ENCODE results near the gene CYBC1.

Gene CYBC1

DNA sequence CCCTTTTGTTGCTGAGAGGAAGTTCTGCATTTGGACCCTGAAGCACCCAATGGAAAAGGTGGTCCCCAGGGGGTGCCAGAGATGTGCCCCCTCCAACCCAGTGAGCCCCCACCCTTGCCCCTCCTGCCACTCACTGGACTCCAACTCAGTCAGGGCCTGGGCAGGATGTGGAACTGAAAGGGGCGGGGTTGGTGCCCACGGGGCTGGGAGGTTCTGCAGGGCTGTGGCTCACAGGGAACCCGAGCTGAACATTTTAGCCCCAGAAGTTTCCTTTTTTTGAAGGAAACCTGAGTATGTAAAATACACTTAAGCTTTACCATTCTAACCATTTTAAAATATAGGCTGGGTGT lies 16.4 kb downstream of the CYBC1 start:
- TF ChIP-seq, protein P1, sequence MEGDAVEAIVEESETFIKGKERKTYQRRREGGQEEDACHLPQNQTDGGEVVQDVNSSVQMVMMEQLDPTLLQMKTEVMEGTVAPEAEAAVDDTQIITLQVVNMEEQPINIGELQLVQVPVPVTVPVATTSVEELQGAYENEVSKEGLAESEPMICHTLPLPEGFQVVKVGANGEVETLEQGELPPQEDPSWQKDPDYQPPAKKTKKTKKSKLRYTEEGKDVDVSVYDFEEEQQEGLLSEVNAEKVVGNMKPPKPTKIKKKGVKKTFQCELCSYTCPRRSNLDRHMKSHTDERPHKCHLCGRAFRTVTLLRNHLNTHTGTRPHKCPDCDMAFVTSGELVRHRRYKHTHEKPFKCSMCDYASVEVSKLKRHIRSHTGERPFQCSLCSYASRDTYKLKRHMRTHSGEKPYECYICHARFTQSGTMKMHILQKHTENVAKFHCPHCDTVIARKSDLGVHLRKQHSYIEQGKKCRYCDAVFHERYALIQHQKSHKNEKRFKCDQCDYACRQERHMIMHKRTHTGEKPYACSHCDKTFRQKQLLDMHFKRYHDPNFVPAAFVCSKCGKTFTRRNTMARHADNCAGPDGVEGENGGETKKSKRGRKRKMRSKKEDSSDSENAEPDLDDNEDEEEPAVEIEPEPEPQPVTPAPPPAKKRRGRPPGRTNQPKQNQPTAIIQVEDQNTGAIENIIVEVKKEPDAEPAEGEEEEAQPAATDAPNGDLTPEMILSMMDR (conservative IDR thresholded peaks at IDR 0.05; ENCODE audit: low read length), result no peak
- no peak for TF ChIP-seq EZH2phosphoT487 (IDR thresholded peaks at IDR 0.05; ENCODE audit: borderline replicate concordance)
- Histone ChIP-seq H3K9me3 (ENCODE audit: insufficient read depth, low read depth, low read length) (no peaks in the 10 kb centered on the region), H3F3A (ENCODE audit: low read depth) (peaks cover 2% of the 10 kb centered on the region; the same call in 1 of the 2 replicates), H3K4me3 (ENCODE audit: low read length, poor library complexity, severe bottlenecking) (peak overlapping the region; percentile 37), H4K20me1 (ENCODE audit: insufficient read depth, low read length, poor library complexity, severe bottlenecking) (no peaks in the 10 kb centered on the region), H3K9me2 (replicated peaks; ENCODE audit: low read depth, low read length) (no peaks in the 10 kb centered on the region), H3K79me2 (ENCODE audit: insufficient read depth, low read length) (no peaks in the 10 kb centered on the region), H3K27me3 (ENCODE audit: insufficient read depth, low read length, poor library complexity, severe bottlenecking) (no peaks in the 10 kb centered on the region), H3K36me3 (ENCODE audit: insufficient read depth, low read length) (no peaks in the 10 kb centered on the region), H2AFZ (ENCODE audit: low read length) (no peak overlapping the region), H3K9ac (ENCODE audit: low read depth, low read length, poor library complexity, severe bottlenecking) (peak overlapping the region; percentile 44), H3K4me1 (ENCODE audit: insufficient read depth, low read length, poor library complexity, severe bottlenecking) (peaks cover 48% of the 10 kb centered on the region), H3K4me2 (ENCODE audit: low read depth, low read length, poor library complexity, severe bottlenecking) (peak overlapping the region; percentile 65)

DNA sequence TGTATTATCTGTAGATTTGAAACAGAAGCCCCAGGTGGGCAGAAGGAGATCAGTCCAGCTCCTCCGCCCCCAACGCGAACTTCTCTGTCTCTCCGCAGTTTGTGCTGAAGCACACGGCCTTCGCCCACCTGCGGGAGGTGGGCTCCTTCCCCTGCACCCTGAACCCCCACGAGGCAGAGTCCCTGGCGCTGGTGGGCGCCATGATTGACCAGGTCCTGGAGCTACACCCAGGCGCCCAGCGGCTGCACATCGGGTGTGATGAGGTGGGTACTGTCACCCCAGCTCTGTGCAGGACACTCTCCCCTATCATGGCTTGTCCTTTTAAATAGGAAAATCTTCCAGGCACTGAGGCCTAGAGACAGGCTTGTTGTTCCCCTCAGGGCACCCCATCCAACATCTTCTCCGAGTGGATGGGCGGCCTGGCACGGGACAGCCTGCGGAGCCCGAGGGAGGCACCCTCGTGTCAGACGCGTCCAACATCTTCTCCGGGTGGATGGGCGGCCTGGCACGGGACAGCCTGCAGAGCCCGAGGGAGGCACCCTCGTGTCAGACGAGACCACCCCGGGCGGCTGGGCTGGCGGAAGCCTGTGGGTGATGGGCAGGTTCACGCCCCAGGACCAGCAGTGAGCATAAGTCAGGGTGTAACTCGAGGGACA lies 16.9 kb downstream of the CYBC1 start:
- H3K9me3 ChIP-seq (ENCODE audit: insufficient read depth, low read depth, low read length), result no peaks in the 10 kb centered on the region
- no peak overlapping the region for H3K4me3 ChIP-seq (ENCODE audit: low read length, poor library complexity, severe bottlenecking)
- H3K36me3 ChIP-seq (ENCODE audit: insufficient read depth, low read length), result no peaks in the 10 kb centered on the region
- H3K79me2 ChIP-seq (ENCODE audit: insufficient read depth, low read length), result peaks cover 1% of the 10 kb centered on the region
- TF ChIP-seq, protein P1 (conservative IDR thresholded peaks at IDR 0.05; ENCODE audit: low read length), result no peak
- no peak for TF ChIP-seq EZH2phosphoT487 (IDR thresholded peaks at IDR 0.05; ENCODE audit: borderline replicate concordance)
- no peaks in the 10 kb centered on the region for H3K9me2 ChIP-seq (replicated peaks; ENCODE audit: low read depth, low read length)
- peaks cover 52% of the 10 kb centered on the region for H3K4me1 ChIP-seq (ENCODE audit: insufficient read depth, low read length, poor library complexity, severe bottlenecking)
- H3K4me2 ChIP-seq (ENCODE audit: low read depth, low read length, poor library complexity, severe bottlenecking), result no peak overlapping the region
- H3K27me3 ChIP-seq (ENCODE audit: insufficient read depth, low read length, poor library complexity, severe bottlenecking), result no peaks in the 10 kb centered on the region
- H3K9ac ChIP-seq (ENCODE audit: low read depth, low read length, poor library complexity, severe bottlenecking), result no peak overlapping the region
- H4K20me1 ChIP-seq (ENCODE audit: insufficient read depth, low read length, poor library complexity, severe bottlenecking), result no peaks in the 10 kb centered on the region
- H3F3A ChIP-seq (ENCODE audit: low read depth), result peaks cover 3% of the 10 kb centered on the region; the same call in 1 of the 2 replicates
- no peak overlapping the region for H2AFZ ChIP-seq (ENCODE audit: low read length)

GRCh38 chr17:82432017-82432416 lies 18.5 kb downstream of the CYBC1 start:
- Histone ChIP-seq H3K36me3 (ENCODE audit: insufficient read depth, low read length) (no peaks in the 10 kb centered on the region), H3F3A (ENCODE audit: low read depth) (peaks cover 7% of the 10 kb centered on the region; the same call in 1 of the 2 replicates), H3K9me3 (ENCODE audit: insufficient read depth, low read depth, low read length) (no peaks in the 10 kb centered on the region), H3K9me2 (replicated peaks; ENCODE audit: low read depth, low read length) (no peaks in the 10 kb centered on the region), H2AFZ (ENCODE audit: low read length) (no peak overlapping the region), H3K79me2 (ENCODE audit: insufficient read depth, low read length) (peaks cover 16% of the 10 kb centered on the region), H4K20me1 (ENCODE audit: insufficient read depth, low read length, poor library complexity, severe bottlenecking) (no peaks in the 10 kb centered on the region), H3K4me2 (ENCODE audit: low read depth, low read length, poor library complexity, severe bottlenecking) (no peak overlapping the region), H3K9ac (ENCODE audit: low read depth, low read length, poor library complexity, severe bottlenecking) (peak overlapping the region; percentile 32), H3K4me3 (ENCODE audit: low read length, poor library complexity, severe bottlenecking) (no peak overlapping the region), H3K27me3 (ENCODE audit: insufficient read depth, low read length, poor library complexity, severe bottlenecking) (no peaks in the 10 kb centered on the region), H3K4me1 (ENCODE audit: insufficient read depth, low read length, poor library complexity, severe bottlenecking) (peaks cover 59% of the 10 kb centered on the region)
- TF ChIP-seq, protein P1 (conservative IDR thresholded peaks at IDR 0.05; ENCODE audit: low read length), result 0 out of 2 replicates have a peak, but pooled peaks have one; percentile 9
- TF ChIP-seq EZH2phosphoT487 (IDR thresholded peaks at IDR 0.05; ENCODE audit: borderline replicate concordance), result no peak
